A204.1 (cell line): ENCODE measurements around the gene PHKG2.

Experiments
- FAIRE-seq: peaks from 2 replicates; lab custom pipeline; 2012; peaks lifted over from hg19 to GRCh38; lab: Jason Lieb, UNC

Gene PHKG2

GRCh38 chr16:30775392-30776188 is 27.4 kb downstream of the PHKG2 start:
- FAIRE-seq, result no peak

GRCh38 chr16:30777591-30778297 is 29.5 kb downstream of the PHKG2 start:
- FAIRE-seq, result no peak

- FAIRE-seq, result no peak
Observed at GRCh38 chr16:30778549-30779244, 30.5 kb downstream of the PHKG2 start.

GRCh38 chr16:30779596-30779995 is 31.4 kb downstream of the PHKG2 start:
- no peak for FAIRE-seq

GRCh38 chr16:30780021-30780420 is 31.8 kb downstream of the PHKG2 start:
- no peak for FAIRE-seq

GRCh38 chr16:30780549-30780948 is 32.3 kb downstream of the PHKG2 start:
- no peak for FAIRE-seq

GRCh38 chr16:30782486-30783279 is 34.5 kb downstream of the PHKG2 start:
- FAIRE-seq, result no peak

- no peak for FAIRE-seq
Observed at GRCh38 chr16:30783280-30784109, 35.3 kb downstream of the PHKG2 start.

GRCh38 chr16:30784215-30784614 is 36.0 kb downstream of the PHKG2 start:
- no peak for FAIRE-seq

GRCh38 chr16:30785126-30786106 is 37.2 kb downstream of the PHKG2 start:
- no peak for FAIRE-seq

- no peak for FAIRE-seq
Observed at GRCh38 chr16:30786115-30786935, 38.1 kb downstream of the PHKG2 start.

GRCh38 chr16:30786936-30787612 is 38.8 kb downstream of the PHKG2 start, which contains the start of gene ZNF629:
ZNF629 (minus strand) TSS chr16:30787205; CDS start chr16:30784482, 2,723 bp downstream.
- no peak for FAIRE-seq

GRCh38 chr16:30787613-30788378 is 39.6 kb downstream of the PHKG2 start:
- no peak for FAIRE-seq

GRCh38 chr16:30793508-30794069 is 45.4 kb downstream of the PHKG2 start:
- no peak for FAIRE-seq

GRCh38 chr16:30794634-30795033 is 46.4 kb downstream of the PHKG2 start:
- FAIRE-seq, result no peak

GRCh38 chr16:30797670-30798309 is 49.6 kb downstream of the PHKG2 start:
- no peak for FAIRE-seq
